Amniotic epithelial cell (primary cell): ENCODE results near the gene ANO2.

ENCODE experiments used
- DNase-seq: peaks from one replicate; pipeline ENCODE4 v3.0.0-alpha.2; 2010; ENCODE audit warnings: low read depth

Gene ANO2

DNA sequence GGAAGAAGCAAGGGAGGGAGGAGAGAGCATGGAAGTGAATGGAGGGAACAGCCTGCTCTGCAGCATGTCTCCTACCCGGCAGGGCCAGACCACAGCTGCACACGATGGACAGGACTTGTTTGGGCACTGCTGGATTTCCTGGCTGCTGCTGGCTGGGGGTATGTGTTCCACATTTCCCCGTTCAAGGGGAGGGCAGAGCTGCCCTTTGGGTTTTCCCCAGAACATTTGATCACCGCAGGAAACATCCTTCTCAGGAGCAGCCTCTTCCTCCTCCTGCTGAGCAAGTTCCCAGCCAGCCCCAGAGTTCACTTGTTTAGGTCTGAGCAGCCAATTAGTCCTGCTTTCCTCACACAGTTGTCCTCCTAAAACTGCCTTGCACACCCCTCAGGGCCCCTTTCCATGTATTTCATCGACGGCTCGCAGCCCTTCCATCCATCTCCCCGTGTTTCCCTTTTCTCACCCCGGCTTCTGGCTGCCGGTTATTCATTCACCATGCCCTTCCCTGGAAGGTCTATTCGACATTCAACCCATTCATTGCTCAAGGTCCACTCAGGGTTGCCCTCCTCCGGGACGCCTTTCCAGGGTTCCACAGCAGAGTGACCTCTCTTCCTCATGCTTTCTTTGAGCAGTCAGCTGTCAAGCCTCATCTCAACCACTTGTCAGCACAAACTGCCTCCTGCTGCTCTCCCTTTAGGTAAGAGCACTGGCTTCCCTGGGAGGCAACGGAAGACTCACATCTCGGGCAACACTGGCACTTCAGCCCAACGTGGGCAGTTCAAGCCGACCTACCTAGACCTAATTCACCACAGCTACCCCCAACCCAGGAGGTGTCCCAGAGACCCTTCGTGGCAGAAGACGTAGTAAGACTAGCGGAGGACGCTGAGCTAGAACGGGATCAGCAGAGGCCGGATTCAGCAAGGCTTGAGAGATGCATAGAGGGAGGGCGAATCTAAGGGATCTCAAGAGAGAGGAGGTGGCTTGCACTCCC lies 20.1 kb upstream of the ANO2 start:
- no peak for DNase-seq

DNA sequence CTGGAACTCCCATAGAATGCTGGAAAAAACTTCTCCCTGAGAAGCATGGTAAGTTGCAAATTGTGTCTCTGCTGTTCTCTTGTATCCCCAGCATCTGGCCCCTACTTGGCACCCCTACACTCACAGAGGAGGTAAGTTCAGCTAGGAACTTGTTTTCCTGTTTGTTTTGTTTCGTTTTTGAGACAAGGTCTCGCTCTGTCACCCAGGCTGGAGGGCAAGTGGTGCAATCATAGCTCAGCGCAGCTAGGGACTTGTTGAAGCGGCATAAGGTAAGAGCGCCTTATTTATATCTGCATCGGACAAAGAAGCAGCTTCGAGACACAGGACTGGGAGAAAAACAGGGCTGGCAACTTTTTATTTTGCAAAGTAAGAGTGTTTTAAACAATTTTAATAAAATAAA lies 18.5 kb upstream of the ANO2 start:
- no peak for DNase-seq

DNA sequence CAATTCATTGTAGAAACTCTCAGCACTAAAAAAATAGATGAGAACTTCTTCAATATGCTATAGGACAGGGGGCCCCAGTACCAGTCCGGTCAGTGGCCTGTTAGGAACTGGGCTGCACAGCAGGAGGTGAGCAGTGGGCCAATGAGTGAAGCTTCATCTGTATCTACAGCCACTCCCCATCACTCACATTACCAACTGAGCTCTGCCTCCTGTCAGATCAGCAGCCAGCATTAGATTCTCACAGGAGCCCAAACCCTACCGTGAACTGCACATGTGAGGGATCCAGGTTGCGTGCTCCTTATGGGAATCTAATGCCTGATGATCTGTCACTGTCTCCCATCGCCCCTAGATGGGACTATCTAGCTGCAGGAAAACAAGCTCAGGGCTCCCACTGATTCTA lies 15.7 kb upstream of the ANO2 start:
- DNase-seq = no peak

DNA sequence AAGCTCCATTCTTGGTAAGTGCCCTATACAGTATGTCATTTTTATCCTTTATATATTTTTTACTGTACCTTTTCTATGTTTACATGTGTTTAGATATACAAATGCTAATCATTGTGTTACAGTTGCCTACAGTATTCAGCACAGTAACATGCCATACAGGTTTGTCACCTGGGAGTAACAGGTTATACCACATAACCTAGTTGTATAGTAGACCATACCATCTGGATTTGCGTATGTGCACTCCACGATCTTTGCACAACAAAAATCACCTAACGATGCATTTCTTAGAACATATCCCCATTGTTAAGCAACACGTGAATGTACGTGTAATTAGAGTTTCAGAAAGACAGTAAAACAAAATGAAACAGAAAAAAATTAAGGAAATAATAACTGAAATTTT lies 11.9 kb upstream of the ANO2 start:
- DNase-seq = no peak

DNA sequence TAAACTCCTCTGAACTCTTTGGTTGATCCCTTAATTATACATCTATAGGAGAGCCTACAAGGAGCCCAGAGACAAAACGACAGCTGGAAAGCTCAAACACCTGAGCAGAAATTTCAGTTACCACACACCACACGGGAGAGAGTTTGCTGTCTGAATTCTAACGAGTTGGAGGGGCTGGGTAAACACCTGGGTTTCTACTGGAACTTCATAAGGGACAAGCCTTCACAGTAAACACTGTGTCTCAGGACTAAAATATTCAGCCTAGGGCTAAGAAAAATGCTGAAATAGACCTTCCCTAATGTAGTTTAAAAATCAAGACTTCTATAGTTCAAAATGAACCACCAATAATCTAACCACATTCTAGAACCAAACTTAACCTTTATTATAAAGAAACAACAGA lies 9.6 kb upstream of the ANO2 start:
- DNase-seq = no peak

DNA sequence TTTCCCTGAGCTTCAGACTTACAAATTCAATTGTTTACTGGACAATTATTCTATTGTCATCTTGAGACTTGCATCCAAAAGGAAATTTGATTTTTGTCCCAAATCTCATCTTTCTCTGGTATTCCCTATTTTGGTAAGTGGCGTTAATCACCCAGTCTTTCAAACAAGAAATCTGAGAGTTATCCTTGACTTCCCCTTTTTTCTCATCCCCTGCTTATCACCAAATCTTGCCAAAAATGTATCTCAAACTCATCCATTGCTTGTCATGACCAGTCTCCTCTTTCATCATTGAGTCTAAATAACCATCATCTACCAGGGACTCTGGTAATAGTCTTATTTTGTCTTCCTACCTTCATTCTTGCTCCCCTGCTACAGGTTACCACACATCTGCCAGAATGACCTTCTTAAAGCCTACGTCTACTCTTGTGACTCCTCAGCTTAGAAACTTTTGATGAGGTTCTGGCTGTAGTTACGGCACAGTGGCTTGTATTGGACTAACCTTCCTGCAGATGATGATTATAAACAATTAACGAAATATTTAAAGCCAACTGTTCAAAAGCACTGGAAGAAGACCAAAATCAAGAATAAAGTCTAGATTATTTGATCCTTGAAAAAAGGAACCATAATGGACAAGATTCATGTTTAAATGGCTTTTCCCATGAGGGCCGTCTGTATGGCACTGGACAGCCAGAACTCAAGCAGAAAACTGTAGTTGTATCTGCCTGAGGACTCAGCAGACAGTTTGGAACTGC lies 9.0 kb upstream of the ANO2 start:
- DNase-seq = no peak

DNA sequence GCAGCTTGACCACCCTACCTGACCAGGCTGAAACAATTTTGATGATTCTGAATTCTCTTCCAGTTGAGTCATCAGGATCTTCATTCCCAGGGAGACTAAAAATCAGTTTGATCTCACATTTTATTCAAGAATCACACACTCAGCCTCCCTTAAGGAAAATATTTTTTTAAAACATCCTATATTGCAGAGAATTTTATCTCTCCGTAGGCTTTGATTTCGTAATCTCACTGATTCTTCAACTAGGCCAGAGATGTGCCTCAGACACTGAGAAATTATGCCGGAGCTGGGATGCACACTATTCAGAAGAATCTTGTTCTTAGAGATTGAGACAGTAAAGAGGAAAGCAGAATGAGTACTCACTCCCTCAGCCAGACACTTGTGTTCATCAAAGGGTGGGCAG lies 7.0 kb upstream of the ANO2 start:
- peak; percentile 9 for DNase-seq

DNA sequence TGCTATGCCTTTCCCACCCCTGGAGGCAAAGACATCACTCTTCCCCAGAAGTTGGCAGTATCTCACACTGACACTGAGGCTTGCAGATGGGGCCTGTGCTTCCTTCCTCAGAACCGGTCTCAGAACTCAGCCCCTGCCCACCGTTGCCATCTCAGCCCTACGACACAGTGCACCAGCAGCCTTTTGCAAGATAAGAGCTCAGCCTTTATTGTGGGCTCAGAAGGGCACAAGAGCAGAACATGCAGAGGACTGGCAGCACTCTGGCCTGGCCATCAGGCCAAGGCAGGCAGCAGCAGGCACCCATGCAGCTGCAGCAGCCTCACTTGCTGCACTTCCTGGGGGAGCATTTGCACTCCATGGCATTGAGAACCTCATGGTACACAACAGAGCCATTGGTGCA lies 3.6 kb upstream of the ANO2 start:
- no peak for DNase-seq

DNA sequence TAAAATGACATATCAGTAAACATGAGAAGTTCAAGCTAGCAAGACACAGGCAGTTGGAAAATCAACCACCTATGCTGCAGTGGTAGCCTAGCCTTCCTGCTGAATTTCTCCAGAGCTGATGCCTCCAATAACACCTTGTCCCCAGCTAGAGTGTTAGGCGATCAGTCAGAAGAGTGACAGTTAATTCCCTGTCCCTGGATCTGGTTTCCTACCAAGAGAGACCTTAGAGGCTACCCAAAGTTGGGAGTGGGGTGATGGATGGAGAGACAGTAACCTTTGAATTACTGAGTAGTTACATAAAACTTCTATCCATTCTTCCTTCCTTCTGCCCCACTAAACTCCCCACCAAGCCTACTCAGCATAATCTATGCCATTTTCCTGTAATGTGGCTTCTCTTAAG lies 1.9 kb upstream of the ANO2 start:
- no peak for DNase-seq

DNA sequence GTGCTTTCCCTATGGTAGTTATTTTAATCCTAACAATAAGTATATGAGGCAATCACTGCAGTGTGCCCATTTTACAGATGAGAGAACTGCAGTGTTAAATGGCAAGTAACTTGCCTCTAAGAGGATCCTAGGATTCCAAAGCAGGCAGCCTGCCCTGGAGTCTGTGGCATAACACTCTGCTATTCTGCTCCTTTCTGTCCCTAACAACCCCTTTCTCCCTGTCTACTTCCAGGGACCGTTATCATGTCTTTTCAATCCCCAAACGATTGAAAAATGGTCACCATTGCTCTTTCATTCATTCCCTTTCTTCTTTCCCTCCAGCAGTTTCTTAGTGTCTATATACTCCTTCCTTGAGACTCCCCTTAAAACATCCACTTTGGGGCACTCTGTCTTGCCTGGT lies 1.3 kb upstream of the ANO2 start:
- DNase-seq = no peak

DNA sequence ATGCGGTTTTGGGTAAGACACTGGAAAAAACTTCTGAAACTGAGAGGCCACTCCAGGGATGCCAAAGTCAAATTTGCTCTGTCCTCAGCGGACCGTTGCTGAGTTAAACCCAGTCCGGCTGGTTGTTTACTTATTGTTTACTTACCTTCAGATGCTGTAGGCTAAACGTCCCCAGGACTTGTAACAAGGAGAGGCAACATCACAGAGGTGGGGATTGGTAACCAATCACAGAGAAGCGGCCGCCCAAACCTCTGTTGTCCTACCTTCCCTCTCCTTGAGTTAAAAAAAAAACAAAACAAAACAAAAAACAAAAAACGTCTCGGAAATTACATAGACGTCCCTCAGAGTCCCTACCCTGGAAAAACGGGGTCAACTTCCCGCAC lies 380 bp downstream of the ANO2 start:
- no peak for DNase-seq

DNA sequence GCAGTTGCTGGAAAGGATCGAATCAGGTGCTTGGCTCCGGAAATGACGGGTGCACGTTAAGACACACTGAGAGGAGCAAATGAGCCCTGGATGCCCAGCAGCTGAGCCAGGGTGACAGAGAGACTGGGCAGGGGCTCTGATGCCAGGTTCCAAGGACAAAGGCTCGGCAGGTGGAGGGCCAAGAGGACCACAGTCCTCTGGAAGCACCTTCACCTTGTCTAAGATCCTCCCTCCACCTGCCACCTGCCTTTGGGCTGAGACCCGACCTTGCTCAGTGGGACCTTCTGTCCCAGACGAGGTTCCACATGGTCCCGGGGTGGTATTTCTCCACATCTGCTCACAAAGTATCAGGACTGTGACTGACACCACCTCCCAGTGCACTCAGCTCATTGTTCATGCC lies 1.0 kb downstream of the ANO2 start:
- no peak for DNase-seq

DNA sequence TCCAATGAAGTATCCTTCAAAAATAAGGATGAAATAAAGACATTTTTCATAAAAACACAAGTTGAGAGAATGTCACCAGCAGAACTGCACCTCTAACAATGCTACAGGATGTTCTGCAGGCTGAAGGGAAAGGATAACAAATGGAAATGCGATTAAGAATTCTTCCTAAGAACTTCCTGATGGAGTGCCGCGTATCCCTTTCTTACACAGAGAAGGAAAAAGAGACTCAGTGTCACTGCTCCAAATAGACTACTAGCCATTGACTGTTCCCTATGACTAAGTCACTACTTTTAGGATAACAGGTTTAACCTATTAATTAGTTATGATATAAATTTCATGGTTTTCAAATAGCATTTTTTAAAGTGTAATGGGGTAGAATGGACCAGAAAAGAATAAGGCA lies 3.2 kb downstream of the ANO2 start:
- no peak for DNase-seq

DNA sequence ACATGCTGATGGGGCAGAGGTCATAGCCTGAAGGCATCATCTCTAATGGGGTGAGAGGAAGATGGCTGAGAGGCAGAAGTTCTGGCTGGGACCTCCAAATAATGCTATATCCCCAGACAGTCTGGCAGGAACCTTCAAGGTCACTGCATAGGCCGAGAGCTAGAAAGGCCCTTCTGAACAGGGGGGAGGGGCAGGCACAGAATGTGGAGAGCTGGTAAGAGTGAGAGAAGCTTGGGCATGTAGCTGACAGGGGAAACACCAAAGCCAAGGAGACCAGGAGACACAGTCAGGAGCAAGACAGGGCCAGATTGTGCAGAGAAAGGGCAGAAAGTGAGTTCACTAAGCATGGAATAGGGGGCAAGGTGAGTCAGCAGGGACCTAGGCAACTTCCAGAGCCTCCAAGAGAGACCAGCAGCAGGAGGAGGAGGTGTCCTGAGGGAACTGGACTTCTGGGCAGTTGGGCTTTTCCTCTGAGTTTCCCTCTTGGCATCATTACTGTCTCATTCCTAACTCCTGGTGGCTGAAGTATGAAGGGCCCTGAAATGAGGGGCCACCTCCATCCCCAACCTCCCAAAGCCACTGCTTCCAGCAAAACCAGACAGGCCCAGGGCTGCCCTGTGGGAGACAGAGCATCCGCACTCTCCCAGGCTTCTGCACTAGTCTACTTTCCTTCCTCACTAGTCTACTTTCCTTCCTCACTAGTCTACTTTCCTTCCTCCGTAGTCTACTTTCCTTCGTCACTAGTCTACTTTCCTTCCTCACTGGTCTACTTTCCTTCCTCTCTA lies 17.1 kb downstream of the ANO2 start:
- DNase-seq = no peak

DNA sequence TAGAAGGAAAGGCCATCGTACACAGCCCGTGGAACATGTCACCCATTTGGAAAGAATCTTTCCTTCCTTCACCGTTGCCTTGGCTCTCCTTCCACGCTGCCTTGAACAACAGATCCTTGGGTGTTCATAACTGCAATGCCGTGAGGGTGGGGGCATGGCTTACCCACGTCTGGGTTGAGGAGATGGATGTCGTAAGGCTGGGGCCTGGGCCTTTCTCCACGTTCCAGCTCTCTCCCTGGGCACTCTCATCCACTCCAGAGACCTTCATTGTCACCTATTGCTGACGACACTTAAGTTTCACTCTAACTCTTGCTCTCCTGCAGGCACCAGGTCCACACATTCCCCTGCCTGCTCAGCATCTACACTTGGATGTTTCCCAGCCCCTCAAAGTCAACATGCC lies 19.4 kb downstream of the ANO2 start:
- DNase-seq = no peak

DNA sequence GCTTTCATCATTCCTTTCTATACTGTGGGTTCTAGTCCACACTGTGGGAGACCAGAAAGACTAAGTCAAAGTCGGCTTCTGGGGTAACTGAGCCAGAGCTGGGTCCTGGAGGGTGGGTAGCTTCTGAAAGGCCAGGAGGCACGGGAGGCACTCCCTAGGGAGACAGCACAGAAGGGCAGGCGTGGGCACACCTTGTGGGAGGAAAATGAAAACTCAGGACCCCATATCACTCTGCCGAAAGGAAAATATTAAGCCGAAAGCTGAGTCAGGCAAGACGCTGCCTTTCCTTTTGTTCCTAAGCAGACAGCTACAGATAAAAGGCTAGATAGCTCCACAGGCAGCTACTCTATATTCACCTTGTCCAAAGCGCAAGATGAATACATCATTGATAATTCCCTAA lies 20.7 kb downstream of the ANO2 start:
- no peak for DNase-seq

DNA sequence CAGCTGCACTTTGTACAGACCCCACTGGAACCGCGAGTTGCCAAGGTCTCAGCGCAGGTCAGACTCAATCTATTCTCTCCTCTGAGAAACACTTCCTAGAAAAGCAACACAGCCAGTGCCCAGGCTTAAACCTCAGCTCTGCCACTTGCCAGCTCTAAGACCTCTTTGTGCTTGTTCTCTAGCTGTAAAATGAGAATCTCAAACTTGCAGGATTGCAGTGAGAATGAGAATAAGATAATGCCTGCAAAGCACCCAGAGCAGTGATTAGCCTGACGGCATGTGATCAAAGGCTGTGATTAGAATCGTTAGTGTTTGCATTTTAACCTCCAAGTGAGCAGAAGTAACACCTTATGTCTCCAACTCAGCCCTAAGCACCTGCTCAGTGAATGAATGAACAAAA lies 21.3 kb downstream of the ANO2 start:
- no peak for DNase-seq

DNA sequence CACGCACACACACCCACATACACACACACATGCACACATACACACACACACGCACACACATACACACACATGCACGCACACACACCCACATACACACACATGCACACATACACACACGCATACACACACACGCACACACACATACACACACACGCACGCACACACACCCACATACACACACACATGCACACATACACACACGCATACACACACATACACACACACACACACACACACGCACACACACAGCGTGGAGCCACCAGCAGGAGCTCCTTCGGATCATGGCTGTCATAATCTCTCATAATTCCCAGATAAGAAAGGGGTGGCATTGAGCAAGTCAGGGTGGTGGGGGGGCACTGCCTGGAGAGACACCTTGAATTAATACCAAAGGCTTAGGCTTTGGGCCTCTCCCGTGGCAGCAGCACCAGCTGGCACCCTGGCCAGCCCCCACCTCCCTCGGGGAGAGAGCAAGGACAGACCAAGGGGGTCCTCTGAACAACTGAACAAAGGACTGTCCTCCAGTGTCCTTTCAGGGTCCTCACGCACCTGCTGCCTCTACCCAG lies 21.9 kb downstream of the ANO2 start:
- DNase-seq = no peak

DNA sequence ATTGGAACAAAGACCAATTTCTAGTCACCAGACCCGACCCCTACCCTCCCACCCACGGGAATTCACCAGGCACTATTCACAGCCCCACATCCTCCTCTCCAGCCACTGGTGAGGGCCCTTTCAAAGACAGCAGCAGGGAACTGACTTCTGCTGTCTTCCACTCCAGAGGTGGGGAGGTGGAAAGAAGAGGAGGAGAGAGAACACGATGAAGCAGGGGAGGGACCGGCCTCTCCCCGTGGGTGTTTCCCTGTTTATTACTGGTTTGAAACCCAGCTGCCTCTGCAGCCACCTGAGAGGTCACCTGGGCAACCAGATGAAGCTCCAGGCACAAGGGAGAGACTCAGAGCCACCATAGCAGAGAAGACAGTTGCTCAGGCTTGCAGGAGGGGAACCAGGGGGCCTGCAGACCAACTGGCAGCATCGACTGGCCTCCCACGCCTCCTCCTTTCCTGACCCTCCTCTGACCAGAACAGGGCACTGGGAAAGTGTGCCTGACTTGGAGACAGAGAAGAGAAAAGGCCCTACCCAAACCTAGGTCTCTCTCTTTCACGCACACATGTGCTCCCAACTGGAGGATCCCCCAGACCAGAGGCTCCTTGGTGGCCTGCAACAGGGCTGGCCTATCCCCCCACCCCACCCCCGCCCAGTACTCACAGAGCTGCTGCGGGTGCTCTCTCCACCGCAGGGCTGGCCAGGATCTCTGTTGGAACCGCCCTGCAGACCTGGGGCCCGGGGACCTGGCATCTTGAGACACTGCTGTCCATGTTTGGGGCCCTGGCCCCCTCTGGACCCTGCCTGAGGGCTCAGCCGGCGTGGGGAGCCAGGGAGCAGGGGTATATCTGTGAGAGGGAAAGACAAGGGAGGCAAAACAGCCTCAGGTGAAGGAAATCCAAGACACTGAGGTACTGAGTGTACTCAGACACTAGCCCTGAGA lies 22.8 kb downstream of the ANO2 start:
- DNase-seq = no peak

DNA sequence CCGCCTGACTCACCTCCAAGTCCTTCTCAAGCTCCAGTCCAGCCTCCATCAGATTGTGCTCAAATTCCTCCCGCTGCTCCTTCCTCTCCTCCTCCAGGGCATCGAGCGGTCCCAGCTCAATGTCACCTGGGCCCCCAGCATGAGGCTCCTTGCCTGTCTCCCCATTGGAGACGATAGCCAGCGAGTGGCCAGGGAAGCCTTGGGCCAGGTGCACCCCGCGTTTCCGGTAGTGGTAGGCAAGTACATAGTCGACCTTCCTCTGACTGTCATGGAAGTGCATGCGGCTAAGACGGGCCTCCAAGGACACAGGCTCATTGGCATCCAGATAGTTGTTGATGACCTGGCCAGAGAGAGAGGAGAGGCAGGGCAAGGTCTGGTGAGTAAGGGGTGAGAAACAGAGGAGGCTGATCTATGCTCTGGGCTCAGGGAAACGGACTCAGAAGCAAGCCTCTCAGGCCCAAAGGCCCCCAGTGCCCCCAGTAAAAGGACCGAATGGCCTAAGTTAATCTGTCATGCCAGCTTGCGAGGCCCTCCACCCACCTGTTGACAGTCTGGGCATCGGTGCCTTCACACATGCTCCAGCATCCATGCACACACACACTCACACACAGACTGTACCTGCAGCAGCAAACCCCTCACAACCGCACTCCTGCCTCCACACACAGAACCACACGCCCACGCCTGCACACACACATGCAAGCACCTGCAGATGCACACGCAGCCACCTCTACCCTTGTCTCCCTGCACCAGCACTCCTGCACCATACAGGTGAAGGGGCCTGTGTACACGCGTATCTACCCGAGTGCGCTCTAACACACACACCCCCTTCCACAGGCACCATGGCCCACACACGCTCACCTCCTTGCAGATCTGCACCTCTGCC lies 23.8 kb downstream of the ANO2 start:
- DNase-seq = no peak
